Kidney (tissue), 14 donors: ENCODE measurements around the gene PRKN. TPM values are rescaled to one million over a fixed set of nuclear protein-coding genes. Genes with fewer than 3 reads are reported as not detected.

ENCODE experiments used
- DNase-seq, 5 donors: peaks; one replicate each; pipeline ENCODE4 v3.0.0-alpha.2; 2013 to 2020
- FAIRE-seq: peaks from 2 replicates; lab custom pipeline; 2012; peaks lifted over from hg19 to GRCh38; lab: Jason Lieb, UNC
- H3K27ac ChIP-seq, 2 donors: one replicate each; pipeline ENCODE4 v1.7.0; 2013; ENCODE audit warnings: low read depth in 2 of 2, low read length in 2 of 2, inconsistent platforms in 1 of 2
- H3K27me3 ChIP-seq: one replicate; pipeline ENCODE4 v1.7.1; 2013; ENCODE audit warnings: low read length, inconsistent platforms; ENCODE audit not compliant: control insufficient read depth, insufficient read depth
- H3K36me3 ChIP-seq, 3 donors: one replicate each; pipeline versions ENCODE4 v1.7.0 to v1.7.1; 2013; ENCODE audit warnings: low read length in 3 of 3, control low read depth in 1 of 3, inconsistent platforms in 1 of 3; ENCODE audit not compliant: insufficient read depth in 3 of 3, control insufficient read depth in 2 of 3
- H3K4me1 ChIP-seq, 3 donors: one replicate each; pipeline versions ENCODE4 v1.7.0 to v1.7.1; 2013; ENCODE audit warnings: low read length in 3 of 3, inconsistent platforms in 1 of 3, low read depth in 1 of 3; ENCODE audit not compliant: control insufficient read depth in 2 of 3, insufficient read depth in 2 of 3
- H3K4me3 ChIP-seq, 3 donors: one replicate each; pipeline versions ENCODE4 v1.7.0 to v1.8.1; 2013; ENCODE audit warnings: low read length in 3 of 3, control low read depth in 1 of 3, inconsistent platforms in 1 of 3
- H3K9ac ChIP-seq, 3 donors: one replicate each; pipeline versions ENCODE4 v1.7.0 to v1.7.1; 2013; ENCODE audit warnings: low read length in 3 of 3, control low read depth in 1 of 3, inconsistent platforms in 1 of 3
- H3K9me3 ChIP-seq, 3 donors: one replicate each; pipeline versions ENCODE4 v1.7.0 to v1.7.1; 2013; ENCODE audit warnings: low read length in 3 of 3, control low read depth in 1 of 3, inconsistent platforms in 1 of 3; ENCODE audit not compliant: control insufficient read depth in 2 of 3, insufficient read depth in 1 of 3
- intact Hi-C: fragments of 100-400 bp; cut with DNase I; formaldehyde crosslinking; loops from one replicate; pipeline ENCODE4 v1.11.1; 2022
- polyA plus RNA-seq: library from polyadenylated mRNA; stranded (reverse); fragments of 350-450 nt; fragmentation: Illumina TruSeq; extraction: RNeasy Lipid Tissue Mini Kit (QIAGEN cat#74804); gene quantifications from one replicate; pipeline ENCODE4 v1.2.3, GENCODE V29; 2014; ENCODE audit warnings: low read depth, low replicate concordance; ENCODE audit not compliant: insufficient read depth
- total RNA-seq: library from RNA; stranded (reverse); fragmentation: NEBNext Ultra II Directional; extraction: Animal tissue kit (Norgen Biotek cat#: 25700); gene quantifications from one replicate; pipeline ENCODE4 v1.2.1, GENCODE V29; 2021
- TF ChIP-seq, protein P1 (sequence below): IDR thresholded peaks from 3 replicates; pipeline ENCODE4 v1.5.1; 2012; ENCODE audit warnings: mild to moderate bottlenecking, moderate library complexity, borderline replicate concordance; ENCODE audit not compliant: insufficient read depth; ENCODE audit errors: extremely low read depth
- donor health status: control.
- donor health status: control.
- donor health status: control.
- donor health status: control.
- donor health status: control.
- donor health status: DM: yes; HTN: yes; CAD: no.
- donor health status: Normal renal cell carcinoma (clear cell type).

Gene PRKN
- total and polyA plus RNA-seq, 2 donors from 2014 or later = 8.6 to 10.4 TPM

DNA sequence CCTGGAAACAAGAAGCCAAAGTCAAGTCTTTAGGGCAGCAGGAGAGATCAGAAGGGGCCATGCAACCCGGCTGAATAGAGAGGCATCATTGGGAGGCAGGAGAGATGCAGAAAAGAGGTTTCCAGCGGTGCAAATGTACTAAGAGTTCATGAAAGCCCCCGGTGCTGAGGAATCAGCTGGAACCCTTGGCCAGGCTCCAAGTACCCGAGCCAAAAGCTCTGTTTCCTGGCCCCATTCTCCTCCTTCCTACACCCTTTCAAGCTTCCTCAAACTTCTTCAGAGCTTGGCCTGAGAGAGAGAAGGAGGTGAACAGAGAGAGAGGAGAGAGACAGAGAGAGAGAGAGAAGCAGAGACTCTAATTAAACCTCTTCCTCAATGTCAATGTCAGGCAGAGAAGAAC, 433.5 kb downstream of the PRKN start:
- no peak overlapping the region for H3K27ac ChIP-seq
- no peaks in the 10 kb centered on the region for H3K36me3 ChIP-seq
- no peak overlapping the region for H3K4me3 ChIP-seq
- no peaks in the 10 kb centered on the region for H3K27me3 ChIP-seq
- FAIRE-seq (no peak), DNase-seq (no peak)
- TF ChIP-seq, protein P1, sequence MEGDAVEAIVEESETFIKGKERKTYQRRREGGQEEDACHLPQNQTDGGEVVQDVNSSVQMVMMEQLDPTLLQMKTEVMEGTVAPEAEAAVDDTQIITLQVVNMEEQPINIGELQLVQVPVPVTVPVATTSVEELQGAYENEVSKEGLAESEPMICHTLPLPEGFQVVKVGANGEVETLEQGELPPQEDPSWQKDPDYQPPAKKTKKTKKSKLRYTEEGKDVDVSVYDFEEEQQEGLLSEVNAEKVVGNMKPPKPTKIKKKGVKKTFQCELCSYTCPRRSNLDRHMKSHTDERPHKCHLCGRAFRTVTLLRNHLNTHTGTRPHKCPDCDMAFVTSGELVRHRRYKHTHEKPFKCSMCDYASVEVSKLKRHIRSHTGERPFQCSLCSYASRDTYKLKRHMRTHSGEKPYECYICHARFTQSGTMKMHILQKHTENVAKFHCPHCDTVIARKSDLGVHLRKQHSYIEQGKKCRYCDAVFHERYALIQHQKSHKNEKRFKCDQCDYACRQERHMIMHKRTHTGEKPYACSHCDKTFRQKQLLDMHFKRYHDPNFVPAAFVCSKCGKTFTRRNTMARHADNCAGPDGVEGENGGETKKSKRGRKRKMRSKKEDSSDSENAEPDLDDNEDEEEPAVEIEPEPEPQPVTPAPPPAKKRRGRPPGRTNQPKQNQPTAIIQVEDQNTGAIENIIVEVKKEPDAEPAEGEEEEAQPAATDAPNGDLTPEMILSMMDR = no peak
- intact Hi-C loops = no loop called here
- no peak overlapping the region for H3K9ac ChIP-seq
- peaks cover 0 to 2% (median 0%) of the 10 kb centered on the region in 3 donors for H3K4me1 ChIP-seq
- H3K9me3 ChIP-seq = no peaks in the 10 kb centered on the region

DNA sequence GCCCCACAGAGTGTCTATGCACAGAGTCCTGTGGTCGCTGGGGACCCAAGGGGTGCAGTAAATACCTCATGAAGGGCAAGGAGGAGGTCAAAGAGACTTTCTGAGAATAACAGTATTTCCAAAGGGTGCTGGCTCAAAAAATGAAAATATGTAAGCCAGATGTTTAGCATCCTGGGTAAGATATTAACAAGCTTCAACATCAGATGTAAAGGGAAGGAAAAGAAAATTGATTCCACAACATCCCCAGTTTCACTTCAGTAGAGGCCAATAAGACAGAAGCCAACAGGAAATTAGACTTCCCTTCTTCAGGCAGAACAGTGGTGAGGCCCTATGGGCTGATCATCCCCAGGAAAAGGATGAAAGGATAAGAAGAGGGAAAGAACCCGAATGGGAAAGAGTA, 434.7 kb downstream of the PRKN start:
- no peak overlapping the region for H3K27ac ChIP-seq
- no peaks in the 10 kb centered on the region for H3K27me3 ChIP-seq
- TF ChIP-seq, protein P1 = no peak
- H3K9me3 ChIP-seq = no peaks in the 10 kb centered on the region
- H3K36me3 ChIP-seq = no peaks in the 10 kb centered on the region
- no peak overlapping the region for H3K9ac ChIP-seq
- H3K4me3 ChIP-seq = no peak overlapping the region
- FAIRE-seq (no peak), DNase-seq (no peak)
- peaks cover 0 to 2% (median 0%) of the 10 kb centered on the region in 3 donors for H3K4me1 ChIP-seq
- intact Hi-C loops = no loop called here

DNA sequence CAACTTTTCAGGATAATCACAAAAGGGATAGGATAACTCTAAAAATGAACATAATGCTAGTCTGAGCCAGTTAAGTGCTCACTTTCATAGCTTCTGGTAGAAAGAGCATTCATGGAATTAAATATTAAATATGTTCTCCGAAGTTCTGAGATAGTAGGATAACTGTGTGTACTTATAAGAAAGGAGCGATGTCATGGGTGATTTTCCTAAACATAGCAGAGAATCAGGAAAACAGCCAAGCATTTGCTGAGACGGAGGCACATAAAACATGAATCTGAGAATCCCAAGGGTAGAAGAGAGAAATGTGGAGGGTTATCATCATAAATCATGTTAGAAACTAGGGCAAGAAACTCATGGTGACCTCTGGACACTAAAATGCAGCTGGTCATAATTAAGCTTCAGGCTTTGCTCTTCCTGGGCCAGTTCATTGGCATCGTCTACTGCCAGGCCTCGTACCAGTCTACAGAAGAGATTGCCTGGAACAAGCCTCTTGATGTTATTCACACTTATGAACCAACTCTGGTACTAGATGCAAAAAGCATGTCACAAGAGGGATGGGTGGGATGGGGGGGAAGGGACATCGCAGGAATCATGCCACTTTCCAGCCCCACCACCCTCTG, 436.6 kb downstream of the PRKN start:
- Histone ChIP-seq H3K4me1 (peaks cover 0 to 2% (median 0%) of the 10 kb centered on the region in 3 donors), H3K9me3 (no peaks in the 10 kb centered on the region), H3K36me3 (no peaks in the 10 kb centered on the region), H3K27ac (no peak overlapping the region), H3K9ac (no peak overlapping the region), H3K4me3 (no peak overlapping the region), H3K27me3 (no peaks in the 10 kb centered on the region)
- TF ChIP-seq, protein P1 = no peak
- no peak for FAIRE-seq
- DNase-seq = peak in 1 of 5 donors; percentile 40
- intact Hi-C loops = no loop called here
